Measurements from ENCODE around the gene HTT-AS.

DNA sequence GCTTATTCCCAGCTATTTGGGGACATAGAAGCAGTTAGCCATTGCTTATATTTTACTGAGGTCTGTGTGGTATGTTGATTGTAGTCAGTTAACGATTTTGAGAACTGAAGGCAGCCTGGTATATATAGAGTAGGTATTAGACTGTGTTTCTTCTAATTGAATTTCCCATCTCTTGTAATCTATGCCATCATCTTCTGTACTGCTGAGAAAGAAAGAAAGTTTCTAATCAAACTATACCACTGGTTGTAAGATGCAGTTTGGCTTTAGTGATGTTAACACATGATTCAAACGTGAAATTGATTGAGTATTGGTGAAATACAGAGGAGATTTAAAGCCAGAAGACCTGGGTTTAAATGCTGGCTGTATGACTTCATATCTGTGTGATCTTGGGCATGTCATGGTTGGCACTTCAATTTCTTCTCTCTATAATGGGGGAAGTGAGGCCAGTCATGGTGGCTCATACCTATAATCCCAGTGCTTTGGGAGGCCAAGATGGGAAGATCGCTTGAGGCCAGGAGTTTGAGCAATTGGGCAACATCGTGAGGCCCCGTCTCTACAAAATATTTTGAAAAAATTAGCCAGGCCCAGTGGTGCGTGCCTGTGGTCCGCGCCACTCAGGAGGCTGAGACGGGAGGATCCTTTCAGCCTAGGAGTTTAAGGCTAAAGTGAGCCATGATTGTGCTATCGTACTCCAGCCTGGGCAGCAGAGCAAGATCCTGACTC is 11.8 kb upstream of the HTT-AS start:
- TF ChIP-seq, protein P1, sequence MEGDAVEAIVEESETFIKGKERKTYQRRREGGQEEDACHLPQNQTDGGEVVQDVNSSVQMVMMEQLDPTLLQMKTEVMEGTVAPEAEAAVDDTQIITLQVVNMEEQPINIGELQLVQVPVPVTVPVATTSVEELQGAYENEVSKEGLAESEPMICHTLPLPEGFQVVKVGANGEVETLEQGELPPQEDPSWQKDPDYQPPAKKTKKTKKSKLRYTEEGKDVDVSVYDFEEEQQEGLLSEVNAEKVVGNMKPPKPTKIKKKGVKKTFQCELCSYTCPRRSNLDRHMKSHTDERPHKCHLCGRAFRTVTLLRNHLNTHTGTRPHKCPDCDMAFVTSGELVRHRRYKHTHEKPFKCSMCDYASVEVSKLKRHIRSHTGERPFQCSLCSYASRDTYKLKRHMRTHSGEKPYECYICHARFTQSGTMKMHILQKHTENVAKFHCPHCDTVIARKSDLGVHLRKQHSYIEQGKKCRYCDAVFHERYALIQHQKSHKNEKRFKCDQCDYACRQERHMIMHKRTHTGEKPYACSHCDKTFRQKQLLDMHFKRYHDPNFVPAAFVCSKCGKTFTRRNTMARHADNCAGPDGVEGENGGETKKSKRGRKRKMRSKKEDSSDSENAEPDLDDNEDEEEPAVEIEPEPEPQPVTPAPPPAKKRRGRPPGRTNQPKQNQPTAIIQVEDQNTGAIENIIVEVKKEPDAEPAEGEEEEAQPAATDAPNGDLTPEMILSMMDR (IDR thresholded peaks at IDR 0.05; ENCODE audit: control extremely low read depth in 1 of 3, insufficient read depth in 1 of 3, low read depth in 1 of 3, low read length in 3 of 3), result no peak
- no peak for TF ChIP-seq TAF1 (IDR thresholded peaks at IDR 0.05; ENCODE audit: low read depth, low read length)
- TF ChIP-seq SP2 (IDR thresholded peaks at IDR 0.05; ENCODE audit: low read length), result no peak
- TF ChIP-seq BRCA1 (IDR thresholded peaks at IDR 0.05; ENCODE audit: low read depth, low read length), result no peak
- no peak for TF ChIP-seq EZH2 (IDR thresholded peaks at IDR 0.05; ENCODE audit: low read depth, low read length, severe bottlenecking)
- no peak for TF ChIP-seq SIX5 (IDR thresholded peaks at IDR 0.05; ENCODE audit: low read depth, low read length)
- TF ChIP-seq POLR2AphosphoS5 (IDR thresholded peaks at IDR 0.05; ENCODE audit: low read depth, low read length), result no peak
